ENCODE measurements around the gene ZNF382. TPM values are rescaled to one million over a fixed set of nuclear protein-coding genes. Genes with fewer than 3 reads are reported as not detected.

ZNF382 gene
- total RNA-seq: 88.6 TPM

GRCh38 chr19:36605101-36605876 is at the start of gene ZNF382:
ZNF382 (plus strand) TSS chr19:36605313; CDS start chr19:36609915, 4,602 bp downstream.

GRCh38 chr19:36573020-36573894 is 31.9 kb upstream of the ZNF382 start, which contains the start of gene ZNF529:
ZNF529 (minus strand) TSS chr19:36573292; CDS start chr19:36572346, 946 bp downstream.

Other genes with a start within 250 kb of the ZNF382 start
- gene ZFP14, start 226.1 kb upstream of the ZNF382 start, total RNA-seq: 42.2 TPM
- 53.7 TPM for gene ZFP82, start 186.7 kb upstream of the ZNF382 start, total RNA-seq
- gene ZNF566, start 115.8 kb upstream of the ZNF382 start, total RNA-seq: 43.6 TPM
- gene ZNF260, start 77.0 kb upstream of the ZNF382 start, total RNA-seq: 62.3 TPM
- 47.3 TPM for gene ZNF529, start 32.0 kb upstream of the ZNF382 start, total RNA-seq
- gene ZNF461, start 61.5 kb downstream of the ZNF382 start, total RNA-seq: 42.2 TPM
- gene ZNF567, start 82.3 kb downstream of the ZNF382 start, total RNA-seq: 21.0 TPM
- 7.6 TPM for gene ZNF850, start 167.5 kb downstream of the ZNF382 start, total RNA-seq
- 21.5 TPM for gene ZNF790, start 233.1 kb downstream of the ZNF382 start, total RNA-seq
- gene ZNF345, start 245.6 kb downstream of the ZNF382 start, total RNA-seq: 22.8 TPM

All from diencephalon (tissue), 1 donor.